HUDEP-2 (cell line): ENCODE data around the gene CGB8.
"Not testable (repeated sequence)": the region's sequence is repeated elsewhere in the genome, so short reads cannot be mapped to it uniquely, and the experiment has no call there.

ENCODE experiments used
- DNase-seq, 76 experiments: peaks; one replicate each; lab custom pipeline; 2025; ENCODE audit not compliant: unreplicated experiment in 76 of 76; lab: John Stamatoyannopoulos, UW

Gene CGB8

DNA sequence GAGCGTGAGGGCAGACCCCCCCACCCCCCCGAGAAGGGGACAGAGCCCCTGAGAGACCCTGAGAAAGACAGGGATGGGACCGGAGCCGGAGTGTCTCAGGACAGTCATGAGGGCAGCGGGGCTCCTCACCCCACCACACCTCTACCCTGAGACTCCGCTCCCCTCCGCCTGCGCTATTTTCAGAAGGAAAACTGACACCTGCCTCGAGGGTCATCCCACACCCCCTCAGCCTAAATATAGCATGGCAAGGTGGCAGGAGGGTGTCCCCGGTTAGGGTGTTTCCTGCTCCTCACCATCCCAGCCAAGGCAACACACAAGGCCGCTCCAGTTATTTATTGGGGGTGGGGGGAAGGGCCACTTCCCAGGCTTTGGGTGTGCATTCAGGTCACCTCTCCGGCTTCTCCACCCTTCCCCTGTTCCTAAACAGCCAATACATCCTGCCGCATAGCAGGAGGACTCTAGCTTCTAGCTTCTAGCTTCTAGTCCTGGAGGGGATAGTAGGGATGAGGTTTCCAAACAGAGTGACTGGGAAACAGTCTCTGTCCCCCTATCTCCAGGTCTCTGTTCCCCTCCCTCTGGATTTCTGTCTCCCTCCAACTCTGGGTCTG lies 17.1 kb upstream of the CGB8 start:
- no peak for DNase-seq

- DNase-seq, result no peak
Observed at GRCh38 chr19:49064768-49065611, 16.1 kb upstream of the CGB8 start, which contains the start of gene NTF4. Gene NTF4 (minus strand): TSS chr19:49064818. CDS start chr19:49061997, 2,821 bp downstream.

GRCh38 chr19:49064029-49064629 lies 15.2 kb upstream of the CGB8 start:
- DNase-seq, result no peak

DNA sequence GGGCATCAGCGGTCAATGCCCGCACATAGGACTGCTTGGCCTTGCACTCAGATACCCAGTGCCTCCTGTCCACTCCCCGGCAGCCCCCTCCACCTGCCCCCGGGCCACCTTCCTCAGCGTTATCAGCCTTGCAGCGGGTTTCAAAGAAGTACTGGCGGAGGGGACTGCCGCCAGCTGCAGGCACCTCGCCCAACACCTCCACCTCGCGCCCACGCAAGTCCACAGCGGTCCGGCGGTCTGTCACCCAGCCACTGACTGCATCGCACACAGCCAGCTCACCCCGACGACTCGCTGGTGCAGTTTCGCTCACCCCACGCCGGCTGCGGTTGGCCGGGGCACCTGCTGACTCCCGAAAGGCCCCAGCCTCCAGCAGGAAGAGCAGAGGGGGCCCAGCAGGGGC lies 12.5 kb upstream of the CGB8 start:
- no peak for DNase-seq

DNA sequence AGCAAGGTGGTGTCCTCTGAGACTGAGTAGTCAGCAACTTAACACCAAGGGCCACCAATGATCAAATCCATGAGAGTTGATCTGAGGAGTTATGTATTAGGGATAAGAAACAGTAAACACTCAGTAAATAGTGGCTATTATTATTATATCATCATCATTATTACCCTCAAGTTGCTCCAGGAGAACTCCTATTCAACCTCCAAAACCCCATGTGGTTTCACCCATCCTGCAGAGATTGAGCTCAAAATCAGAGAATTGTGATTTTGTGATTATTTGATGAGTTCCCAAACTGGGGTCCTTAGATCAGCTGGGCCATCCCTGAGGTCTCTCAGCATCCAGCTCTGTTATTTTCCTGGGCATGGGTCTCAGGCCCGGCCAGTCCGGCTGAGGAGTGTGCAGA lies 12.1 kb upstream of the CGB8 start:
- no peak for DNase-seq

- DNase-seq, result no peak
Observed at GRCh38 chr19:49059053-49059452, 10.1 kb upstream of the CGB8 start.

DNA sequence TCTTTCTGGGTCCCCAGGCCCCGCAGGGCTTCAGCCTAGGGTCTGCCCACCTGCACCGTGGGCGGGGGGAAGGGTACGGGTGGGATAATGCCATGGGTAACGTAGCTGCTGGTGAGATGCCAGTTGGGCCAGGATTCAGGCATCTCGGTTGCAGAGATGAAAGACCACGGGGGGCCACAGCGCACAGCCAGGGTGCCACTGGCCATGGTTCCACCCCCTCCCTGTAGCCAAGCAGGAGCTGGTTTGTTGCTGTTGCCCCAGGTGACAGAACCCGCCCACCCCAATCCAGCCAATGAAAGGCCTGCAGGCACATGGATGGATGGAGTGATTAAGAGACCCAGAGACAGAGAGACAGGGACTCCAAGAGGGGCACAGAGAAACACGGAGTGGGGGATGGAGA lies 9.7 kb upstream of the CGB8 start:
- peak in 10 of 76 experiments; percentile 7 to 31 (median 18) for DNase-seq

- peak in 1 of 76 experiments; percentile 6 for DNase-seq
Observed at GRCh38 chr19:49057636-49058234, 8.8 kb upstream of the CGB8 start, which contains the start of gene CGB7. Gene CGB7 (minus strand): TSS chr19:49057749. CDS start chr19:49055375, 2,374 bp downstream.

- not testable (repeated sequence) for DNase-seq
Observed at GRCh38 chr19:49056902-49057596, 8.1 kb upstream of the CGB8 start.

DNA sequence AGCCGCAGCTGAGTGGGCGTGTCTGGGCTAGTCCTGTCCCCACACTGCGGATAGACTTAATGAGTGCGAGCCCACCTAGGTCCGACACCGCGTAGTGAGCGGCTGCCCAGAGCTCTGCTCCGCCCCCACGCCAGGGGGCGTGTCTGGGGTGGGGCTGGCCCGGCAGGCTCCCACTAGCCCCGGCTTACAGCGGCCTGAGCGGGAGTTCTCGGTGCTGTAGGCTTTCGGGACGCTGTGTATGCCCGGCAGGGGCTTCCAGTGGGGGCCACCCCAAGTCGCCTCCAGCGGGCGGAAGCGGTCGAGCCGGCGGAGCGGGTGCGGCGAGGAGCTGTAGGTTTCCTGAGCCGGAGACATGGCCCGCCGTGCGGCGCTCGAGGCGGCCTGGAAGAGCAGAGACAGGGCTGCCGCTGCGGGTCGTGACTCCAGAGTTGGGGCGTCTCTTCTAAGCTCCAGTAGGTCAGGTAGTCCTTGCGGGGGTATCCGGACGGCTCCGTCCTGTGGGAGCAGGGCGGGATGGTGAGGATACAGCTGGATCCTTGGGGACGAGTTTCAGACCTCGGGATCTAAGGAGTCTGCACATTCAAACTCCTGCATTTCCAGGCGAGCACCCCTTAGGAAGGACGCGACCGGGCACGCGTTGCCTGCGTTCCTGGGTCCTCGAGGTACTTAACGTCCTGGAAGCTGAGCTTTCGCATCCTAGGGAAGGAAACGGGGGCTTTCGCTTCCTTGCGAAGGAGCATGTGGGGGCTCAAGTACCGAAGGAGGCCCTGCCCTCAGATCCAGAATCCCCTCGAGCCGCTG lies 7.4 kb upstream of the CGB8 start:
- DNase-seq, result peak in 30 of 76 experiments; percentile 7 to 65 (median 37)

DNA sequence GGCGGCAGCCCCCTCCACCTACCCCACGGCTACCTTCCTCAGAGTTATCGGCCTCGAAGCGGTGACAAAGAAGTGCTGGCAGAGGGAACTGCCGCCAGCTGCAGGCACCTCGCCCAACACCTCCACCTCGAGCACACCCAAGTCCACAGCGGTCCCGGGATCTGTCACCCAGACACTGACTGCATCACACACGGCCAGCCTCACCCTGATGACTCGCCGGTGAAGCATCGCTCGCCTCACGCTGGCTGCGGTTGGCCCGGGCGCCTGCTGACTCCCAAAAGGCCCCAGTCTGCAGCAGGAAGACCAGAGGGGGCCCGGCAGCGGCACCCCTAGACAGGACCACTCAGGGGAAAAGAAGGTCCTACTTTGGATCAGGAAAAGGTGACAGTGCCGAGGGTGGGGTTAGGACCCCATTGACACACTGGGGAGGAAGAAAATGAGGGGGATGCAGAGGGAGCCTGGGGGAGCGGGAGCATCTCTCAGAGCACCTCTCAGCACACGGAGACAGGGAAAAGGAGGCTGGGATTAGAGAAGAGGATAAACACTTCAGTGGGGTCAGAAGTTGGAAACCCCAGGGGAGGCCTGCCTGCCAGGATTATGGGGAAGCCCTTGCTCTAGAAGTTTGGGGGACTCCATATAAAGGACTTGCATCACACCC lies 1.6 kb upstream of the CGB8 start:
- not testable (repeated sequence) for DNase-seq

GRCh38 chr19:49049834-49050233 lies 923 bp upstream of the CGB8 start:
- DNase-seq, result not testable (repeated sequence)

GRCh38 chr19:49043548-49043947 lies 5.4 kb downstream of the CGB8 start, which contains the start of gene CGB5:
Gene CGB5 (plus strand): TSS chr19:49043848. CDS start chr19:49044210, 362 bp downstream.
- DNase-seq, result not testable (repeated sequence)

- not testable (repeated sequence) for DNase-seq
Observed at GRCh38 chr19:49042666-49043065, 6.2 kb downstream of the CGB8 start.

- no peak for DNase-seq
Observed at GRCh38 chr19:49042177-49042576, 6.7 kb downstream of the CGB8 start.

DNA sequence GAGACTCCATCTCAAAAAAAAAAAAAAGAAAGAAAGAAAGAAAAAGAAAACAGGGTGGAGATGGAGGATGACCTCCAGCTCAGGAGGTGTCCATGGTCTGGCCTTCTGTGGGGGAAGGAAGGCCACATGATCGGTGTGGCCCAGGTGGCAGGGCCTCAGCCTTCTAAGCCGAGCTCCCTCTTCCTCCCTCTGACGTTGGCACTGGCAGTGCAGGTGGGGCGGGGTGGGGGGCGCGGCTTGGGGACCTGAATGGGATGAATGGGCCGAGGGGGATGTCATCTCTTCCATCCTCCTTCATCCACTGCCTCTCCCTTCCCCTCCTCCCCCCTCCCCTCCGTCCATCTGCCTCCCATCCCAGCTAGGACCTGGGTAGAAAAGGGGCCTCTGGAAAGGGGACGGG lies 9.2 kb downstream of the CGB8 start:
- not testable (repeated sequence) for DNase-seq

- not testable (repeated sequence) for DNase-seq
Observed at GRCh38 chr19:49038557-49039276, 10.2 kb downstream of the CGB8 start.

DNA sequence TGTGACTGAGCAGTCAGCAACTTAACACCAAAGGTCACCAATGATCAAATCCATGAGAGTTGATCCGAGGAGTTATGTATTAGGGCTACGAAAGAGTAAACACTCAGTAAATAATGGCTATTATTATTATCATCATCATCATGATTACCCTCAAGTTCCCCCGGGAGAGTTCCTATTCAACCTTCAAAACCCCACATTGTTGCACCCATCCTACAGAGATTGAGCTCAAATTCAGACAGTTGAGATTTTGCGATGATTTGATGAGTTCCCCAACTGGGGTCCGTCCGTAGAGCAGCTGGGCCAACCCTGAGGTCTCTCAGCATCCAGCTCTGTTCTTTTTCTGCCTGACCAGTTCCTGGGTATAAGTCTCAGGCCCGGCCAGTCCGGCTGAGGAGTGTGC lies 10.8 kb downstream of the CGB8 start:
- not testable (repeated sequence) for DNase-seq
